ENCODE data around the gene MLEC. TPM values are rescaled to one million over a fixed set of nuclear protein-coding genes. Genes with fewer than 3 reads are reported as not detected.
"Not testable (repeated sequence)": the region's sequence is repeated elsewhere in the genome, so short reads cannot be mapped to it uniquely, and the experiment has no call there.

MLEC gene
- total RNA-seq, 6 donors from 2014 or later, result 29.3 to 125 (median 71.2) TPM

- TF ChIP-seq POLR2AphosphoS5 (IDR thresholded peaks at IDR 0.05) (no peak), POLR2A (IDR thresholded peaks at IDR 0.05) (no peak)
- Histone ChIP-seq H3K4me1 (no peaks in the 10 kb centered on the region), H3K27me3 (no peaks in the 10 kb centered on the region), H3K4me3 (no peak overlapping the region), H3K9me3 (no peaks in the 10 kb centered on the region), H3K27ac (no peak overlapping the region), H3K36me3 (no peaks in the 10 kb centered on the region)
- ATAC-seq (ENCODE audit: low FRiP score in 2 of 2) (no peak), DNase-seq (no peak)
- WGBS, 2 donors, result 85 to 87% methylated on average over 19 to 20 of the region's 20 CpGs
Measured at GRCh38 chr12:120668091-120668867, 18.7 kb upstream of the MLEC start.

GRCh38 chr12:120668868-120669840 lies 17.8 kb upstream of the MLEC start:
- WGBS, 2 donors, result 55 to 74% methylated on average over 18 to 19 of the region's 19 CpGs
- Histone ChIP-seq H3K4me1 (no peaks in the 10 kb centered on the region), H3K4me3 (no peak overlapping the region), H3K36me3 (no peaks in the 10 kb centered on the region), H3K27me3 (no peaks in the 10 kb centered on the region), H3K27ac (no peak overlapping the region), H3K9me3 (no peaks in the 10 kb centered on the region)
- no peak for TF ChIP-seq POLR2AphosphoS5 (IDR thresholded peaks at IDR 0.05)
- no peak for TF ChIP-seq POLR2A (IDR thresholded peaks at IDR 0.05)
- no peak for TF ChIP-seq EP300 (IDR thresholded peaks at IDR 0.05)
- TF ChIP-seq, protein P1, sequence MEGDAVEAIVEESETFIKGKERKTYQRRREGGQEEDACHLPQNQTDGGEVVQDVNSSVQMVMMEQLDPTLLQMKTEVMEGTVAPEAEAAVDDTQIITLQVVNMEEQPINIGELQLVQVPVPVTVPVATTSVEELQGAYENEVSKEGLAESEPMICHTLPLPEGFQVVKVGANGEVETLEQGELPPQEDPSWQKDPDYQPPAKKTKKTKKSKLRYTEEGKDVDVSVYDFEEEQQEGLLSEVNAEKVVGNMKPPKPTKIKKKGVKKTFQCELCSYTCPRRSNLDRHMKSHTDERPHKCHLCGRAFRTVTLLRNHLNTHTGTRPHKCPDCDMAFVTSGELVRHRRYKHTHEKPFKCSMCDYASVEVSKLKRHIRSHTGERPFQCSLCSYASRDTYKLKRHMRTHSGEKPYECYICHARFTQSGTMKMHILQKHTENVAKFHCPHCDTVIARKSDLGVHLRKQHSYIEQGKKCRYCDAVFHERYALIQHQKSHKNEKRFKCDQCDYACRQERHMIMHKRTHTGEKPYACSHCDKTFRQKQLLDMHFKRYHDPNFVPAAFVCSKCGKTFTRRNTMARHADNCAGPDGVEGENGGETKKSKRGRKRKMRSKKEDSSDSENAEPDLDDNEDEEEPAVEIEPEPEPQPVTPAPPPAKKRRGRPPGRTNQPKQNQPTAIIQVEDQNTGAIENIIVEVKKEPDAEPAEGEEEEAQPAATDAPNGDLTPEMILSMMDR (IDR thresholded peaks at IDR 0.05), result no peak
- peak; percentile 9 to 73 for ATAC-seq (ENCODE audit: low FRiP score in 2 of 2)
- DNase-seq, result no peak

DNA sequence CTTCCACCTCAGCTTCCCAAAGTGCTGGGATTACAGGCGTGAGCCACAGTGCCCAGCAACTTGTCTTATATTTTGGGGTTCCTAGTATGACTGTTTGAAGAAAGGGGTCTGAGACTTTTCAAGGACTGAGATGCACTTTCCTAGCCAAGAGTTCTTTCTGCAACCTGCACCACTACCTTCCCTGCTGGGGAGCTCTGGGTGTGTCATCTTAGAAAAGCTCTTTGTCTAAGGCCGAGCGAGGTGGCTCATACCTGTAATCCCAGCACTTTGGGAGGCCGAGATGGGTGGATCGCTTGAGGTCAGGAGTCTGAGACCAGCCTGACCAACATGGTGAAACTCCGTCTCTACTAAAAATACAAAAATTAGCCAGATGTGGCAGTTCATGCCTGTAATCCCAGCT lies 16.7 kb upstream of the MLEC start:
- H3K27ac ChIP-seq; H3K4me3 ChIP-seq; DNase-seq; H3K36me3 ChIP-seq; ATAC-seq (ENCODE audit: low FRiP score in 2 of 2); H3K4me1 ChIP-seq; H3K27me3 ChIP-seq; H3K9me3 ChIP-seq: not testable (repeated sequence)
- 97 to 99% methylated on average over 6 of the region's 6 CpGs for WGBS, 2 donors

DNA sequence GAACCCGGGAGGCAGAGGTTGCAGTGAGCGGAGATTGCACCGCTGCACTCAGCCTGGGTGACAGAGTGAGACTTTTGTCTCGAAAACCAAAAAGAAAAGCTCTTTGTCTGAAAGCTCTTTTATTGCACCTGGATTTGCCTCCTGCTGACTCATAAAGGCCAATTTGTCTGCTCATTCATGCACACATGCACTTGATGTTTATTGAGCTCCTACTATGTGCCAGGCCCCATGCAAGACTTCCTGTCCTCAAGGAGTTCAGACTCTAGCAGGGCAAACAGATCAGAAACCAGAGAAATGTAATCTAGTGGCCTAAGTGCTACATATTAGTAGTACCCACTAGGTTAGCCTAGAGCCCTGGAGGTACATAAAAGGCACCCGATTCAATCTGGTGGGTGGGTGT lies 16.3 kb upstream of the MLEC start:
- Histone ChIP-seq H3K27me3 (no peaks in the 10 kb centered on the region), H3K27ac (no peak overlapping the region), H3K4me3 (no peak overlapping the region), H3K9me3 (no peaks in the 10 kb centered on the region), H3K4me1 (no peaks in the 10 kb centered on the region), H3K36me3 (no peaks in the 10 kb centered on the region)
- DNase-seq (no peak), ATAC-seq (ENCODE audit: low FRiP score in 2 of 2) (no peak)
- TF ChIP-seq EP300 (IDR thresholded peaks at IDR 0.05), result no peak
- TF ChIP-seq, protein P1 (IDR thresholded peaks at IDR 0.05), result no peak
- no peak for TF ChIP-seq POLR2AphosphoS5 (IDR thresholded peaks at IDR 0.05)
- no peak for TF ChIP-seq POLR2A (IDR thresholded peaks at IDR 0.05)
- 88 to 95% methylated on average over 5 of the region's 5 CpGs for WGBS, 2 donors

GRCh38 chr12:120674097-120674636 lies 12.8 kb upstream of the MLEC start:
- Histone ChIP-seq H3K36me3 (no peaks in the 10 kb centered on the region), H3K27me3 (no peaks in the 10 kb centered on the region), H3K4me3 (no peak overlapping the region), H3K4me1 (peaks cover 0 to 12% (median 3%) of the 10 kb centered on the region in 4 donors), H3K9me3 (no peaks in the 10 kb centered on the region), H3K27ac (no peak overlapping the region)
- WGBS, 2 donors, result 84 to 89% methylated on average over 6 of the region's 6 CpGs
- DNase-seq, result no peak
- TF ChIP-seq POLR2AphosphoS5 (IDR thresholded peaks at IDR 0.05) (no peak), EP300 (IDR thresholded peaks at IDR 0.05) (no peak), POLR2A (IDR thresholded peaks at IDR 0.05) (no peak)
- TF ChIP-seq, protein P1 (IDR thresholded peaks at IDR 0.05), result no peak
- no peak for ATAC-seq (ENCODE audit: low FRiP score in 2 of 2)
